Karpas-422 (cell line): Measurements from ENCODE around the gene TMEM131. TPM values are rescaled to one million over a fixed set of nuclear protein-coding genes. Genes with fewer than 3 reads are reported as not detected.
"Not testable (repeated sequence)": the region's sequence is repeated elsewhere in the genome, so short reads cannot be mapped to it uniquely, and the experiment has no call there.

Experiments used
- DNase-seq: peaks from one replicate; pipeline ENCODE4 v3.0.0-alpha.2; 2015
- H2AFZ ChIP-seq: fragments of 200-600 bp; sonication (generic); 2 replicates; pipeline ENCODE4 v1.6.1; 2014; ENCODE audit warnings: antibody characterized with exemption, low read length, mixed read lengths
- H3K27ac ChIP-seq: fragments of 200-600 bp; sonication (generic); 2 replicates; pipeline ENCODE4 v1.5.1; 2014; ENCODE audit warnings: mild to moderate bottlenecking, low read length, moderate library complexity
- H3K27me3 ChIP-seq: fragments of 200-600 bp; sonication (generic); 2 replicates; pipeline ENCODE4 v1.6.1; 2014; ENCODE audit warnings: low read length, mixed read lengths
- H3K36me3 ChIP-seq: fragments of 200-600 bp; sonication (generic); 2 replicates; pipeline ENCODE4 v1.6.1; 2014; ENCODE audit warnings: low read length, mixed read lengths; ENCODE audit not compliant: insufficient read depth
- H3K4me1 ChIP-seq: fragments of 200-600 bp; sonication (generic); 2 replicates; pipeline ENCODE4 v1.6.1; 2014; ENCODE audit warnings: mild to moderate bottlenecking, low read length, mixed read lengths
- H3K4me2 ChIP-seq: fragments of 200-600 bp; sonication (generic); 2 replicates; pipeline ENCODE4 v1.6.1; 2014; ENCODE audit warnings: low read length, low read depth, mild to moderate bottlenecking; ENCODE audit not compliant: poor library complexity, severe bottlenecking
- H3K4me3 ChIP-seq: fragments of 200-600 bp; sonication (generic); 2 replicates; pipeline ENCODE4 v1.5.1; 2014; ENCODE audit warnings: mild to moderate bottlenecking, antibody characterized with exemption, low read length, mixed read lengths
- H3K79me2 ChIP-seq: fragments of 200-600 bp; sonication (generic); 2 replicates; pipeline ENCODE4 v1.6.1; 2014; ENCODE audit warnings: mild to moderate bottlenecking, low read length, mixed read lengths
- H3K9ac ChIP-seq: fragments of 200-600 bp; sonication (generic); 2 replicates; pipeline ENCODE4 v1.6.0; 2014; ENCODE audit warnings: low read length
- H3K9me2 ChIP-seq: fragments of 200-600 bp; sonication (generic), shearing (Covaris generic); replicated peaks from 2 replicates; pipeline ENCODE4 v1.6.0; 2014; ENCODE audit warnings: mild to moderate bottlenecking, low read length, moderate library complexity; ENCODE audit not compliant: insufficient read depth
- H3K9me3 ChIP-seq: fragments of 300-700, 200-600 bp; sonication (generic); 2 replicates; pipeline ENCODE4 v1.6.1; 2014; ENCODE audit warnings: low read length, mixed read lengths
- H4K20me1 ChIP-seq: fragments of 200-600 bp; sonication (generic); 2 replicates; pipeline ENCODE4 v1.6.1; 2014; ENCODE audit warnings: mild to moderate bottlenecking, antibody characterized with exemption, low read length, low read depth; ENCODE audit not compliant: insufficient read depth
- total RNA-seq: library from RNA; depleted of rRNA; stranded (reverse); fragments of >200 nt; shearing (Covaris generic); gene quantifications from 2 replicates; pipeline ENCODE4 v1.2.3, GENCODE V29; 2014; ENCODE audit warnings: low replicate concordance

The TMEM131 gene
- total RNA-seq, 1 experiment from 2014 or later: 20.9 TPM

DNA sequence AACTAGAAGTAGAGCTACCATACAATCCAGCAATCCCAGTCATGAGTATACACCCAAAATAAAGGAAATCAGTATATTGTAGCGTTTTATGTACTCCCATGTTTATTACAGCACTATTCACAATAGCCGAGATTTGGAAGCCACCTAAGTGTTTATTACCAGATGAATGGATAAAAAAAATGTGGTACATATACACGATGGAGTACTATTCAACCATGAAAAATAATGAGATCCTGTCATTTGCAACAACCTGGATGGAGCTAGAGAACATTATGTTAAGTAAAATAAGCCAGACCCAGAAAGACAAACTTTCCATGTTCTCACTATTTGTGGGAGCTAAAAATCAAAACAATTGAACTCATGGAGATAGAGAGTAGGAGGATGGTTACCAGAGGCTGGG is 131.9 kb downstream of the TMEM131 start:
- Histone ChIP-seq H3K4me3 (no peak overlapping the region), H3K27ac (no peak overlapping the region), H2AFZ (no peak overlapping the region), H3K79me2 (no peaks in the 10 kb centered on the region), H3K27me3 (no peaks in the 10 kb centered on the region), H3K36me3 (no peaks in the 10 kb centered on the region), H3K9me2 (no peaks in the 10 kb centered on the region), H3K4me1 (peaks cover 5% of the 10 kb centered on the region), H3K9ac (no peak overlapping the region), H4K20me1 (no peaks in the 10 kb centered on the region), H3K4me2 (no peak overlapping the region), H3K9me3 (peaks cover 4% of the 10 kb centered on the region; the same call in 1 of the 2 replicates)
- no peak for DNase-seq

- H3K27me3 ChIP-seq: no peaks in the 10 kb centered on the region
- H3K36me3 ChIP-seq: no peaks in the 10 kb centered on the region
- H4K20me1 ChIP-seq: no peaks in the 10 kb centered on the region
- no peak overlapping the region for H2AFZ ChIP-seq
- H3K9me3 ChIP-seq: peaks cover 4% of the 10 kb centered on the region; the same call in 1 of the 2 replicates
- H3K9me2 ChIP-seq: no peaks in the 10 kb centered on the region
- no peak overlapping the region for H3K27ac ChIP-seq
- H3K4me2 ChIP-seq: no peak overlapping the region
- DNase-seq: no peak
- H3K4me3 ChIP-seq: no peak overlapping the region
- no peak overlapping the region for H3K9ac ChIP-seq
- H3K79me2 ChIP-seq: no peaks in the 10 kb centered on the region
- no peaks in the 10 kb centered on the region for H3K4me1 ChIP-seq
Observed at GRCh38 chr2:97861177-97861576, 134.6 kb downstream of the TMEM131 start.

DNA sequence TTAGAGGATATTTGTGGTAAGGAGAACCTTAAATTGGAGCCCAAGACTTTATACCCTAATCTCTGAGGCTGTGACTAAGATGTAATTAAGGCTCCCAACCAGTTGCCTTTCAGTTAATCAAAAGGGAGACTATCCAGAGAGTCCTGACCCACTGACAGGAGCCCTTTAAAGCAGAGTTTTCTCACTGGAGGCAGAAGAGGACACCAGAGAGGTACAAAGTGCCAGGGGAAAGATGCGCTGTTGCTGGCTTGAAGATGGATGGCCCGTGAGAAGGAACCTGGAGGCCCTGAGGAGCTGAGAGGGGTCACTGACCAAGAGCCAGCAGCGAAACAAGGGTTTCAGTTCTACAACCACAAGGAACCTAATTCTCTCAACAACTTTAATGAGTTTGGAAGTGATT is 137.3 kb downstream of the TMEM131 start:
- H3K36me3 ChIP-seq: no peaks in the 10 kb centered on the region
- no peaks in the 10 kb centered on the region for H4K20me1 ChIP-seq
- H3K27me3 ChIP-seq: no peaks in the 10 kb centered on the region
- H3K9me2 ChIP-seq: no peaks in the 10 kb centered on the region
- no peaks in the 10 kb centered on the region for H3K79me2 ChIP-seq
- no peaks in the 10 kb centered on the region for H3K4me1 ChIP-seq
- H3K4me3 ChIP-seq: no peak overlapping the region
- no peak overlapping the region for H3K27ac ChIP-seq
- no peak overlapping the region for H3K4me2 ChIP-seq
- no peaks in the 10 kb centered on the region for H3K9me3 ChIP-seq
- H3K9ac ChIP-seq: no peak overlapping the region
- H2AFZ ChIP-seq: no peak overlapping the region
- no peak for DNase-seq

DNA sequence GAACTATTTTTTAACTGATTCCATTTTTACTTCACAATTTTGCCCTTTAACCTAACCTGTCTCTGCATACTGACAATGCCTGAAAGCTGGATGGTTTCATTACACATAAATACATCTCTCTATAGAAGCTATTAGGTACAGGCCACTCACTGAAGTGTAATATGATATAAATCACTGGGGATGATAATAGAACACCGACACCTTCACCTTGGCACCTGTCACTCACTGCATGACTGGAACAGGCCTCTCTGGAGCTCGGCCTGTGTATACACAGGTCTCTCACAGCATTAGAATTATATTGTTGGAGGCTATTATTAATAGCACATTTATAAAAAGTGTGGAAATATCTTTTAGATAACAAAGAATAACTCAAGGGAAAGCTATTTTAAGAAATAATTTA is 138.2 kb downstream of the TMEM131 start:
- Histone ChIP-seq H3K27me3 (no peaks in the 10 kb centered on the region), H3K9ac (no peak overlapping the region), H2AFZ (no peak overlapping the region), H3K4me1 (no peaks in the 10 kb centered on the region), H3K4me3 (no peak overlapping the region), H3K79me2 (no peaks in the 10 kb centered on the region), H3K4me2 (no peak overlapping the region), H3K36me3 (no peaks in the 10 kb centered on the region), H3K9me2 (no peaks in the 10 kb centered on the region), H4K20me1 (no peaks in the 10 kb centered on the region), H3K9me3 (no peaks in the 10 kb centered on the region), H3K27ac (no peak overlapping the region)
- DNase-seq: no peak

- H3K4me3 ChIP-seq, H3K36me3 ChIP-seq, H2AFZ ChIP-seq, H3K79me2 ChIP-seq, H3K9ac ChIP-seq, H3K9me3 ChIP-seq, H3K4me2 ChIP-seq, H3K27me3 ChIP-seq, DNase-seq, H3K4me1 ChIP-seq, H3K27ac ChIP-seq, H3K9me2 ChIP-seq: not testable (repeated sequence)
- peaks cover 16% of the 10 kb centered on the region for H4K20me1 ChIP-seq
Observed at GRCh38 chr2:97853057-97853456, 142.7 kb downstream of the TMEM131 start.

DNA sequence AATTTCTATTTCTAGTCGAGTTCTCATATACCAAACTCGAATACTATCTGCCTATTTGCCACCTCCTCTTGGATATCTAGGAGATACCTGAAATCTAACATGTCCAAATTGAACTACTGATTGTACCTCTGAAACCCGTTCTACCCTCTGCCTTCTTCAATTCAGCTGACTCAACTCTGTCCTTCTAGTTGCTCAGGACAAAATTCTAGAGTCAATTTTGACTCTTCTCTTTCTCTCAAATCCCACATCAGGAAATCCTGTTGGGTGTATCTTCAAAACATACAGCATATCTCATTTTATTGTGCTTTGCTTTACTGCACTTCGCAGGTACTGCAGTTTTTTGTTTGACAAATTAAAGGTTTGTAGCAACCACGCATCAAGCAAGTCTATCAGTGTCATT is 144.6 kb downstream of the TMEM131 start:
- H3K9ac ChIP-seq: no peak overlapping the region
- no peak for DNase-seq
- H3K36me3 ChIP-seq: no peaks in the 10 kb centered on the region
- no peak overlapping the region for H3K27ac ChIP-seq
- peaks cover 23% of the 10 kb centered on the region for H4K20me1 ChIP-seq
- no peaks in the 10 kb centered on the region for H3K9me3 ChIP-seq
- peaks cover 9% of the 10 kb centered on the region; the same call in 1 of the 2 replicates for H3K4me1 ChIP-seq
- H3K27me3 ChIP-seq: no peaks in the 10 kb centered on the region
- no peaks in the 10 kb centered on the region for H3K79me2 ChIP-seq
- H2AFZ ChIP-seq: no peak overlapping the region
- no peak overlapping the region for H3K4me2 ChIP-seq
- H3K4me3 ChIP-seq: no peak overlapping the region
- no peaks in the 10 kb centered on the region for H3K9me2 ChIP-seq

DNA sequence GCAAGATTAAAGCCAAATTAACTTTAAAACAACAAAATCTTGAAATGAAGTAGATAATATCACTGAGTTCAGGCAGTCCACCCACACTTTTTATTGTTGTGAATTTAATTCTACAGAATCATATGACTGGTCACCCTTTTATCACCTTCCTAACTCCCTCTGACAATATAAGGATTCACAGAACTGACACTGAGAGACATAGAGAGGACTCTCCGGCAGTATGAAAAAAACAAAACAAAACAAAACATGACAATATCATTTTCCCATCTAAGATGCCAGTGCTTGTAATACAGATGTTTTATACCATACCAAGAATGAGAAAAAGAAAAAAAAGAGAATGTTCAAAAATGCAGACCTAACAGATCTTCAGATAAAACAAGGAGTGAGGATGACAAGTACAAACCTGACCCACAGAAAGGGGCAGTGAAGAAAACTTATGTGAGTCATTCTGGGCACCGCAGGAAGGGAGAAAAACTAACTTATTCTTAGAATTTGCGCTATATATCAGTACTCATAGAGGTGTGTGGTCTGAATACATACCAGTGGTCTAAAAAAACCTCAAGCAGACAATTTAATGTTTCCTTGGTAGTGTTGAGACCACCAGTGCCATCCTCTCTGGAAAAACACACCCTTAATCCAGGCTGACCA is 145.7 kb downstream of the TMEM131 start:
- H3K27ac ChIP-seq: no peak overlapping the region
- H4K20me1 ChIP-seq: peaks cover 28% of the 10 kb centered on the region
- H3K4me3 ChIP-seq: no peak overlapping the region
- no peak overlapping the region for H3K9ac ChIP-seq
- H3K9me2 ChIP-seq: no peaks in the 10 kb centered on the region
- no peaks in the 10 kb centered on the region for H3K36me3 ChIP-seq
- H3K27me3 ChIP-seq: no peaks in the 10 kb centered on the region
- H3K79me2 ChIP-seq: no peaks in the 10 kb centered on the region
- no peak overlapping the region for H3K4me2 ChIP-seq
- H3K4me1 ChIP-seq: peaks cover 9% of the 10 kb centered on the region; the same call in 1 of the 2 replicates
- H3K9me3 ChIP-seq: no peaks in the 10 kb centered on the region
- no peak for DNase-seq
- H2AFZ ChIP-seq: no peak overlapping the region

DNA sequence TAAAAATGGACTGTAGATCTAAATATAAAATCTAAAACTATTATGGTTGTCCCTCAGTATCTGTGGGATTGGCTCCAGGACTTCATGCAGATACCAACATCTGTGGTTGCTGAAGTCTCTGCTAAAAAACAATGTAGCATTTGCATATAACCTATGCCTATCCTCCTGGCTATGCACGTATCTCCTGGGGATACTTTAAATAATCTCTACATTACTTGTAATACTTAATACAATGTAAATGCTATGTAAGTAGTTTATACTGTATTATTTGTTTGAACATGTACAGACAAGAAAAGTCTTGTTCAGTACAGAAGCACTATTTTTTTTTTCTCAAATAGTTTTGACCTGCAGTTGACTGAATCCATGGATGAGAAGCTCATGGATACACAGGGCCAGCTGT is 147.4 kb downstream of the TMEM131 start:
- H3K4me2 ChIP-seq: no peak overlapping the region
- peaks cover 36% of the 10 kb centered on the region for H4K20me1 ChIP-seq
- no peaks in the 10 kb centered on the region for H3K36me3 ChIP-seq
- no peak overlapping the region for H3K9ac ChIP-seq
- DNase-seq: no peak
- no peak overlapping the region for H2AFZ ChIP-seq
- H3K4me3 ChIP-seq: no peak overlapping the region
- H3K9me2 ChIP-seq: no peaks in the 10 kb centered on the region
- no peaks in the 10 kb centered on the region for H3K9me3 ChIP-seq
- H3K27me3 ChIP-seq: no peaks in the 10 kb centered on the region
- H3K4me1 ChIP-seq: peaks cover 9% of the 10 kb centered on the region; the same call in 1 of the 2 replicates
- H3K27ac ChIP-seq: no peak overlapping the region
- H3K79me2 ChIP-seq: no peaks in the 10 kb centered on the region
